ENCODE measurements around the gene SRRM5. TPM values are rescaled to one million over a fixed set of nuclear protein-coding genes. Genes with fewer than 3 reads are reported as not detected.

SRRM5 gene
- total and polyA plus RNA-seq, 8 donors: 0.45 to 0.50 TPM; not detected in 6

DNA sequence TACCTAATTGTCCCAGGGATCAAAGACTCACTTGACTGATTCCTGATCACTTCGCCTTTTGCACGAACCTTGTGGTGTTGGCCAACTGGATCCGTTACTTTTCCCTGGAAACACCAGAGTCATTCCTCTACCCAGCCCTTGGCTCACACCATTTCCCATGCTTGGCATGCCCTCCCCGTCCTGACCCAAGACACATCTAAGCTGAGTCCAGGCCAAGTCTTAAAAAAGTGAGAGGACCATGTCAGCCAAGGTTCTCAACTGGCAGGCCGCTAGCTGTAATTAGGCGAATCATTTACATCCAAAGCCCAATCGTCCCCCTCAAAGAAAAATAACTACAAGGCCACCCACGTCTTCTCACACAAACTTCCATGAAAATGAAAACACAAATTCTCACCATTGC lies 46.6 kb downstream of the SRRM5 start:
- 91 to 97% (median 96%) methylated on average over 8 of the region's 8 CpGs for WGBS, 5 donors
- intact Hi-C loops (cut with DNase I; ENCODE audit: low total_unique reads): loop anchor here (10.0 kb wide), 1 partner anchor 104 kb away; no protein-coding TSS in a partner anchor
- no peak for DNase-seq

DNA sequence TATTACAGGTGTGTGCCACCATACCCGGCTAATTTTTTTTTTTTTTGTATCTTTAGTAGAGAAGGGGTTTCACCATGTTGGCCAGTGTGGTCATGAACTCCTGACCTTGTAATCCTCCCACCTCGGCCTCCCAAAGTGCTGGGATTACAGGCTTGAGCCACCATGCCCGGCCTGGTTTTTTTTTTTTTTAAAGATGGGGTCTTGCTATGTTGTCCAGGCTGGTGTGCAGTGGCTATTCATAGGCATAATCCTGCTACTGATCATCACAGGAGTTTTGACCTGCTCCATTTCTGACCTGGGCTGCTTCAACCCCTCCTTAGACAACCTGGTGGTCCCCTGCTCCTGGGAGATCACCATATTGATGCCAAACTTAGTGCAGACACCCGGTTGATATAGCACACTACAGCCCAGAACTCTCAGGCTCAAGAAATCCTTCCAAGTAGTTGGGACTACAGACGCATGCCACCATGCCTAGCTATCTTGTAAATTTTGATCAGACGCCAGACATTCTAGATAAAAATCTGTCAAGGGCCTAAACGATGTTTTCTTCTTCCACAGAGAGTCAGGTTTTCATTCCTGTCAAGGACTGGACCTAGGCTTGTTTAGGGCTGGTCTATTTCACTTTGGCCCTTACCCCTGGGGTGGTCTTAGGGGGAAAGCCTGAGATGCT lies 48.5 kb downstream of the SRRM5 start:
- peaks cover 0 to 9% (median 3%) of the 10 kb centered on the region in 4 donors for H3K9me3 ChIP-seq
- DNase-seq: no peak
- 81 to 94% (median 84%) methylated on average over 7 of the region's 7 CpGs for WGBS, 5 donors
- no peak overlapping the region for H3K27ac ChIP-seq
- no peak for TF ChIP-seq POLR2AphosphoS5 (IDR thresholded peaks at IDR 0.05)
- peaks cover 6 to 92% (median 75%) of the 10 kb centered on the region in 4 donors for H3K36me3 ChIP-seq
- no peak overlapping the region for H3K4me3 ChIP-seq
- intact Hi-C loops (cut with DNase I; ENCODE audit: low total_unique reads): loop anchor here (10.0 kb wide), 1 partner anchor 196 kb away; the partner anchor contains the start of gene LYPD3
- H3K27me3 ChIP-seq: no peaks in the 10 kb centered on the region
- peaks cover 0 to 11% (median 0%) of the 10 kb centered on the region in 4 donors for H3K4me1 ChIP-seq

More for the DNA sequence above, 46.6 kb downstream of the SRRM5 start:
- Histone ChIP-seq H3K27me3 (no peaks in the 10 kb centered on the region), H3K36me3 (peaks cover 16 to 92% (median 77%) of the 10 kb centered on the region in 4 donors), H3K4me1 (no peaks in the 10 kb centered on the region), H3K27ac (no peak overlapping the region), H3K4me3 (no peak overlapping the region), H3K9me3 (peaks cover 0 to 9% (median 3%) of the 10 kb centered on the region in 4 donors)
- TF ChIP-seq, protein P1, sequence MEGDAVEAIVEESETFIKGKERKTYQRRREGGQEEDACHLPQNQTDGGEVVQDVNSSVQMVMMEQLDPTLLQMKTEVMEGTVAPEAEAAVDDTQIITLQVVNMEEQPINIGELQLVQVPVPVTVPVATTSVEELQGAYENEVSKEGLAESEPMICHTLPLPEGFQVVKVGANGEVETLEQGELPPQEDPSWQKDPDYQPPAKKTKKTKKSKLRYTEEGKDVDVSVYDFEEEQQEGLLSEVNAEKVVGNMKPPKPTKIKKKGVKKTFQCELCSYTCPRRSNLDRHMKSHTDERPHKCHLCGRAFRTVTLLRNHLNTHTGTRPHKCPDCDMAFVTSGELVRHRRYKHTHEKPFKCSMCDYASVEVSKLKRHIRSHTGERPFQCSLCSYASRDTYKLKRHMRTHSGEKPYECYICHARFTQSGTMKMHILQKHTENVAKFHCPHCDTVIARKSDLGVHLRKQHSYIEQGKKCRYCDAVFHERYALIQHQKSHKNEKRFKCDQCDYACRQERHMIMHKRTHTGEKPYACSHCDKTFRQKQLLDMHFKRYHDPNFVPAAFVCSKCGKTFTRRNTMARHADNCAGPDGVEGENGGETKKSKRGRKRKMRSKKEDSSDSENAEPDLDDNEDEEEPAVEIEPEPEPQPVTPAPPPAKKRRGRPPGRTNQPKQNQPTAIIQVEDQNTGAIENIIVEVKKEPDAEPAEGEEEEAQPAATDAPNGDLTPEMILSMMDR (IDR thresholded peaks at IDR 0.05): no peak
- TF ChIP-seq POLR2AphosphoS5 (IDR thresholded peaks at IDR 0.05) (no peak), EP300 (IDR thresholded peaks at IDR 0.05) (no peak), POLR2A (IDR thresholded peaks at IDR 0.05) (no peak)

DNA sequence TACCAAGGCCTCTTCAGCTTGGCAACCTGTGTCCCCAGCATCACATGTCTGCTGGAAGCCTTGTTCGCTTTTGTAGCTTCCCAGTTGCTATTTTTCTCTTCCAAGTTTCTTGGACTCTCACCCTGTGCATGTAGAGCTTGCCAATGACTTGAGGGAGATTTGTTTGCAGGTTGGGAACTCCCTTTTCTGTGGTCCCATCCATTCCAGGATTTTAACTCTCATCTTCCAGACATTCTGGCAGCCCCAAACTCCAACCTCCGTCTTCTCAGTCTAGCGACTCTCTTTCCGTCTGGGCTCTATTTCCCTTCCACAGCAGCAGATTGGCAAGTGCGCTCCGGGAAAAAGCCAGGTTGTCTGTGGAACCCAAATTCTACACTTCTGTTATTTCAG lies 49.1 kb downstream of the SRRM5 start:
- H3K4me1 ChIP-seq: peaks cover 0 to 16% (median 0%) of the 10 kb centered on the region in 4 donors
- peaks cover 4 to 92% (median 75%) of the 10 kb centered on the region in 4 donors for H3K36me3 ChIP-seq
- H3K9me3 ChIP-seq: peaks cover 0 to 9% (median 3%) of the 10 kb centered on the region in 4 donors
- WGBS, 5 donors: 87 to 96% (median 91%) methylated on average over 6 of the region's 6 CpGs
- no peaks in the 10 kb centered on the region for H3K27me3 ChIP-seq
- no peak for DNase-seq
- no peak overlapping the region for H3K4me3 ChIP-seq
- H3K27ac ChIP-seq: no peak overlapping the region
- intact Hi-C loops (cut with DNase I; ENCODE audit: low total_unique reads): loop anchor here (10.0 kb wide), 1 partner anchor 196 kb away; the partner anchor contains the start of gene LYPD3
- TF ChIP-seq EP300 (IDR thresholded peaks at IDR 0.05): no peak
- no peak for TF ChIP-seq POLR2A (IDR thresholded peaks at IDR 0.05)
- no peak for TF ChIP-seq POLR2AphosphoS5 (IDR thresholded peaks at IDR 0.05)
- TF ChIP-seq, protein P1 (IDR thresholded peaks at IDR 0.05): no peak

DNA sequence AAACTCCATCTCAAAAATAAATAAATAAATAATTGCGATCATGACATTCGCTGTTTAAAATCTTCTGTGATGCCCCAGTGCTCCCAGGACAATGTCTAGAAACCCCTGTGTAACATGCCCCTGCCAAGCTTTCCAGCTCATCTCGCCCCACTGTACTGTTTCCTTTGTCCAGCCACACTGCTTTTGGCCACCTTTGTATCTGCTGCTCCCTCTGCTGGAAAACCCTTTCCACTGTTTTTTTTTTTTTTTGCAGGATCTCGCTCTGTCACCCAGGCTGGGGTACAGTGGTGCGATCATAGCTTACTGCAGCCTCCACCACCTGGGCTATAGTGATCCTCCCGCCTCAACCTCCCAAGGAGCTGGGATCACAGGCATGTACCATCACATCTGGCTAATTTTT lies 50.6 kb downstream of the SRRM5 start:
- Histone ChIP-seq H3K4me3 (no peak overlapping the region), H3K27ac (no peak overlapping the region), H3K27me3 (no peaks in the 10 kb centered on the region), H3K9me3 (peaks cover 0 to 9% (median 3%) of the 10 kb centered on the region in 4 donors), H3K4me1 (peaks cover 2 to 30% (median 3%) of the 10 kb centered on the region in 4 donors), H3K36me3 (peaks cover 15 to 93% (median 79%) of the 10 kb centered on the region in 4 donors)
- no peak for DNase-seq
- 82 to 94% (median 86%) methylated on average over 6 of the region's 6 CpGs for WGBS, 5 donors
- intact Hi-C loops (cut with DNase I; ENCODE audit: low total_unique reads): loop anchor here (10.0 kb wide), 1 partner anchor 198 kb away; the partner anchor contains the start of gene LYPD3
- no peak for TF ChIP-seq POLR2AphosphoS5 (IDR thresholded peaks at IDR 0.05)
- TF ChIP-seq, protein P1 (IDR thresholded peaks at IDR 0.05): peak in 1 of 7 experiments; percentile 18

Measured in stomach (tissue), 9 donors.